Tibial artery (tissue), 4 donors: ENCODE data around the gene WDR43.

ENCODE experiments used
- DNase-seq, 2 donors: peaks; one replicate each; pipeline ENCODE4 v3.0.0-alpha.2; 2019
- H3K27ac ChIP-seq, 2 donors: fragments of 200-600 bp; sonication (generic) in 1 of 2; 1 replicate in 1 of 2; 2 replicates in 1 of 2; pipeline ENCODE4 v1.5.1; 2018 to 2019; ENCODE audit warnings: mild to moderate bottlenecking in 1 of 2
- H3K27me3 ChIP-seq, 2 donors: fragments of 200-600 bp; sonication (generic) in 1 of 2; one replicate each; pipeline versions ENCODE4 v1.5.1 to v1.6.0; 2016 to 2019
- H3K36me3 ChIP-seq, 3 donors: fragments of 200-600 bp; sonication (generic) in 2 of 3; one replicate each; pipeline ENCODE4 v1.5.1; 2016 to 2019; ENCODE audit warnings: mild to moderate bottlenecking in 2 of 3
- H3K4me1 ChIP-seq, 4 donors: fragments of 200-600 bp; sonication (generic) in 2 of 4; 1 replicate in 3 of 4; 2 replicates in 1 of 4; pipeline ENCODE4 v1.5.1; 2016 to 2019
- H3K4me3 ChIP-seq, 2 donors: fragments of 200-600 bp; sonication (generic) in 1 of 2; 1 replicate in 1 of 2; 2 replicates in 1 of 2; pipeline ENCODE4 v1.5.1; 2018 to 2019; ENCODE audit warnings: mild to moderate bottlenecking in 2 of 2
- H3K9me3 ChIP-seq, 3 donors: fragments of 200-600 bp; sonication (generic) in 1 of 3; one replicate each; pipeline ENCODE4 v1.5.1; 2016 to 2019
- CTCF ChIP-seq, 2 experiments: fragments of 200-600 bp in 1 of 2; fragments of 450-650 bp in 1 of 2; IDR thresholded peaks; one replicate each; pipeline ENCODE4 v1.5.1; 2017 to 2019; ENCODE audit warnings: antibody characterized with exemption in 2 of 2, mild to moderate bottlenecking in 1 of 2, moderate library complexity in 1 of 2
- intact Hi-C: fragments of 100-400 bp; cut with DNase I; formaldehyde crosslinking; loops from one replicate; pipeline ENCODE4 v1.15.0; 2023; ENCODE audit warnings: low total_unique reads

WDR43 gene

DNA sequence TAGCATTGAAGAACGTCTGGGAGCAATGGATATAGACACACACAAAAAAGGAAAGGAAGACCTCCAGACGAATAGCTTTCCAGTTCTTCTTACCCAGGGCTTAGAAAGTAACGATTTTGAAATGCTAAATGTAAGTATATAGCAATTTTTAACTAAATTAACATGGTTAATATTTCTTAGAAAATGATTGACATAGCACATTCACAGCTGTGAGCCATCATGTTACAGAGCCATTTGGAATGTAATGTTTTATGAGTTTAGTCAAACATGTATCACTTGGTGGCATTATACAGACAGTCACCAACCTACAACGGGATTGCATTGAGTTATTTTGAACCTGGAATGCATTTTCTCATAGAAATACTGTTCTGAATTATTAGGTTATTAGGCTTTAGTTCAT, 35.1 kb downstream of the WDR43 start:
- Histone ChIP-seq H3K4me3 (no peak overlapping the region), H3K9me3 (no peaks in the 10 kb centered on the region), H3K27ac (no peak overlapping the region), H3K36me3 (peaks cover 62 to 91% (median 80%) of the 10 kb centered on the region in 3 donors), H3K27me3 (no peaks in the 10 kb centered on the region), H3K4me1 (no peaks in the 10 kb centered on the region)
- intact Hi-C loops, result no loop called here
- DNase-seq, result no peak
- no peak for TF ChIP-seq CTCF (IDR thresholded peaks at IDR 0.05)

GRCh38 chr2:28930205-28930604, 35.7 kb downstream of the WDR43 start:
- Histone ChIP-seq H3K36me3 (peaks cover 62 to 91% (median 80%) of the 10 kb centered on the region in 3 donors), H3K9me3 (no peaks in the 10 kb centered on the region)
- TF ChIP-seq CTCF (IDR thresholded peaks at IDR 0.05), result no peak

GRCh38 chr2:28934769-28935168, 40.3 kb downstream of the WDR43 start:
- Histone ChIP-seq H3K27ac (no peak overlapping the region), H3K36me3 (peaks cover 44 to 78% (median 69%) of the 10 kb centered on the region in 3 donors), H3K27me3 (no peaks in the 10 kb centered on the region), H3K4me1 (no peaks in the 10 kb centered on the region), H3K9me3 (no peaks in the 10 kb centered on the region), H3K4me3 (no peak overlapping the region)
- DNase-seq, result no peak
- intact Hi-C loops, result no loop called here
- no peak for TF ChIP-seq CTCF (IDR thresholded peaks at IDR 0.05)

More at GRCh38 chr2:28930205-28930604, 35.7 kb downstream of the WDR43 start:
- no peak overlapping the region for H3K27ac ChIP-seq
- H3K4me3 ChIP-seq, result no peak overlapping the region
- H3K4me1 ChIP-seq, result no peaks in the 10 kb centered on the region
- H3K27me3 ChIP-seq, result no peaks in the 10 kb centered on the region
- intact Hi-C loops, result no loop called here
- DNase-seq, result no peak

- intact Hi-C loops, result no loop called here
- H3K9me3 ChIP-seq, result no peaks in the 10 kb centered on the region
These were observed 46.5 kb downstream of the WDR43 start for GRCh38 chr2:28941008-28941407.

DNA sequence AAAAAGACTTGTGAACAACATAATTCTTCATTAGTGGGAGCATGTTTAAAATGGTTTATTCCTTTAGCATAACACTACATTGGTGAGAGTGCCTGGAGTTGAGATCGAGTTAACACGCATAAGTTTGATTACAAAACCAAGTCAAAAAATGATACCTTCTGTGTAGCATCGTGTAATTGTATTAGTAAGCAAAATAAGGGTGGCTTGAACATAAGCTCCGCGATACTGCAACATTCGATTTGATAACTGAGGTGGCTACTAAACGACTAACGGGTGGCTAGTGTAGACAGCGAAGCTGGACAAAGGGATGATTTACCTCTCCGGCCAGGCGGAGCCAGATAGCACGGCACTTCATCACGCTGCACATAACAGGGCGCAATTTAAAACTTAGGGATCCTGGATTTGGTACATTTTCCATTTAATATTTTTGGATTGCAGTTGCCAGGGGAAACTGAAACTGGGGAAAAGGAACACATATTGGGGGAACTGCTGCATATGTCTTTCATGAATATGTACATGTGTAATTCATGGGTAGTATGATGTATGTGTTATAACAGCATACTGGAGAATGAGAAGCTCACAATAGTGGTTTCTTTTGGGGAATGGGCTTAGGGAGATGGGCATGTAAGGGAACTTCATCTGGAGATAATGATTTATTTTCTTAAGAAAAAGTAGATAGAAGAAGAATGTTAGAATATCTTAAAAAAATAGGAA, 50.2 kb downstream of the WDR43 start:
- no peaks in the 10 kb centered on the region for H3K27me3 ChIP-seq
- peaks cover 34 to 85% (median 79%) of the 10 kb centered on the region in 3 donors for H3K36me3 ChIP-seq
- H3K9me3 ChIP-seq, result no peaks in the 10 kb centered on the region
- H3K4me1 ChIP-seq, result no peaks in the 10 kb centered on the region
- no peak overlapping the region for H3K4me3 ChIP-seq
- TF ChIP-seq CTCF (IDR thresholded peaks at IDR 0.05), result no peak
- intact Hi-C loops, result no loop called here
- DNase-seq, result no peak
- H3K27ac ChIP-seq, result no peak overlapping the region

More at GRCh38 chr2:28941008-28941407, 46.5 kb downstream of the WDR43 start:
- peaks cover 38 to 78% (median 77%) of the 10 kb centered on the region in 3 donors for H3K36me3 ChIP-seq
- no peak for DNase-seq
- H3K4me1 ChIP-seq, result no peaks in the 10 kb centered on the region
- H3K27me3 ChIP-seq, result no peaks in the 10 kb centered on the region
- no peak overlapping the region for H3K4me3 ChIP-seq
- no peak overlapping the region for H3K27ac ChIP-seq
- TF ChIP-seq CTCF (IDR thresholded peaks at IDR 0.05), result no peak
